ENCODE measurements around the gene ELAVL2.

- TF ChIP-seq, protein P1, sequence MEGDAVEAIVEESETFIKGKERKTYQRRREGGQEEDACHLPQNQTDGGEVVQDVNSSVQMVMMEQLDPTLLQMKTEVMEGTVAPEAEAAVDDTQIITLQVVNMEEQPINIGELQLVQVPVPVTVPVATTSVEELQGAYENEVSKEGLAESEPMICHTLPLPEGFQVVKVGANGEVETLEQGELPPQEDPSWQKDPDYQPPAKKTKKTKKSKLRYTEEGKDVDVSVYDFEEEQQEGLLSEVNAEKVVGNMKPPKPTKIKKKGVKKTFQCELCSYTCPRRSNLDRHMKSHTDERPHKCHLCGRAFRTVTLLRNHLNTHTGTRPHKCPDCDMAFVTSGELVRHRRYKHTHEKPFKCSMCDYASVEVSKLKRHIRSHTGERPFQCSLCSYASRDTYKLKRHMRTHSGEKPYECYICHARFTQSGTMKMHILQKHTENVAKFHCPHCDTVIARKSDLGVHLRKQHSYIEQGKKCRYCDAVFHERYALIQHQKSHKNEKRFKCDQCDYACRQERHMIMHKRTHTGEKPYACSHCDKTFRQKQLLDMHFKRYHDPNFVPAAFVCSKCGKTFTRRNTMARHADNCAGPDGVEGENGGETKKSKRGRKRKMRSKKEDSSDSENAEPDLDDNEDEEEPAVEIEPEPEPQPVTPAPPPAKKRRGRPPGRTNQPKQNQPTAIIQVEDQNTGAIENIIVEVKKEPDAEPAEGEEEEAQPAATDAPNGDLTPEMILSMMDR (IDR thresholded peaks at IDR 0.05), result no peak
- TF ChIP-seq EP300 (IDR thresholded peaks at IDR 0.05), result no peak
These were observed 340 bp downstream of the ELAVL2 start for GRCh38 chr9:23825700-23826099.
